ENCODE results near the gene IFT52. TPM values are rescaled to one million over a fixed set of nuclear protein-coding genes. Genes with fewer than 3 reads are reported as not detected.

The IFT52 gene
- polyA plus RNA-seq, 1 experiment: 47.4 TPM

DNA sequence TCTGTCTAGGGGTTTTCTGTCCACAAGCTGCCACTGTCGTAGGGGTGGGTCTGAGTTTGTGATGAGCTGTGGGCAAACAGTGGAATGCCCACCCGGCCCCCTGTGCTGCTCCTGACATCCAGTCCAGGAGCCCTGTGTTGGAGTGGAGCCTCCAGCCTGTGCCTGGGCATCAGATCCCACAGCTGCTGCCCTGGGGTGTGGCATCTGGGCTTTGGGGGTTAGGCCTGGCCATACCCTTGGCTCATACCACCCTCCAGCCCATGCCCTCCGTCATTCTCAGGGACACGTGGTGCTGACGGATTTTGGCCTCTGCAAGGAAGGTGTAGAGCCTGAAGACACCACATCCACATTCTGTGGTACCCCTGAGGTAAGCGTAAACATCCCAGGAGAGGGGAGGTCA is 19.0 kb upstream of the IFT52 start:
- H3K36me3 ChIP-seq (ENCODE audit: control insufficient read depth, insufficient read depth, low read length): no peaks in the 10 kb centered on the region
- ChIA-PET CTCF (interaction anchor here (0.9 to 1.4 kb wide), 3 partner anchors 20 to 121 kb away, joined by 3 read pairs; no protein-coding TSS in a partner anchor), POLR2A (no interaction called here)
- TF ChIP-seq, protein P1, sequence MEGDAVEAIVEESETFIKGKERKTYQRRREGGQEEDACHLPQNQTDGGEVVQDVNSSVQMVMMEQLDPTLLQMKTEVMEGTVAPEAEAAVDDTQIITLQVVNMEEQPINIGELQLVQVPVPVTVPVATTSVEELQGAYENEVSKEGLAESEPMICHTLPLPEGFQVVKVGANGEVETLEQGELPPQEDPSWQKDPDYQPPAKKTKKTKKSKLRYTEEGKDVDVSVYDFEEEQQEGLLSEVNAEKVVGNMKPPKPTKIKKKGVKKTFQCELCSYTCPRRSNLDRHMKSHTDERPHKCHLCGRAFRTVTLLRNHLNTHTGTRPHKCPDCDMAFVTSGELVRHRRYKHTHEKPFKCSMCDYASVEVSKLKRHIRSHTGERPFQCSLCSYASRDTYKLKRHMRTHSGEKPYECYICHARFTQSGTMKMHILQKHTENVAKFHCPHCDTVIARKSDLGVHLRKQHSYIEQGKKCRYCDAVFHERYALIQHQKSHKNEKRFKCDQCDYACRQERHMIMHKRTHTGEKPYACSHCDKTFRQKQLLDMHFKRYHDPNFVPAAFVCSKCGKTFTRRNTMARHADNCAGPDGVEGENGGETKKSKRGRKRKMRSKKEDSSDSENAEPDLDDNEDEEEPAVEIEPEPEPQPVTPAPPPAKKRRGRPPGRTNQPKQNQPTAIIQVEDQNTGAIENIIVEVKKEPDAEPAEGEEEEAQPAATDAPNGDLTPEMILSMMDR (IDR thresholded peaks at IDR 0.05; ENCODE audit: insufficient read depth, low read depth, low read length): no peak
- DNase-seq (ENCODE audit: low read depth): no peak
- no peaks in the 10 kb centered on the region for H3K27me3 ChIP-seq (ENCODE audit: control insufficient read depth, insufficient read depth, low read length)
- no peak overlapping the region for H3K4me3 ChIP-seq (ENCODE audit: low read depth, low read length)

DNA sequence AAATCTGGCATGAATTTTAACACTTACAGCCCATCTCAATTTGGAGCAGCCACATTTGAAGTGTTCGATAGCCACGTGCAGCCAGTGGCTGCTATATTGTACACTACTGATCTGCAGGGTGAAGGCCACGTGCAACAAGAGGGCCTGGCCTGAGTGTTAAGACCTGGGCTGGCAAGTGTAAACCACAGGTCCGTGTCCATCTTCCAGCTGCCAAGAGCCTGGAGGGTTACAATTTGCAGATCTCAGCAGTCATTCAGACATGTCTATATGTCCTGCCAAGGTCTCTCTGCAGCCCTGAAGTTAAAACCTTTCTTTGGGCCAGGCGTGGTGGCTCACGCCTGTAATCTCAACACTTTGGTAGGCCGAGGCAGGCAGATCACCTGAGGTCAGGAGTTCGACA is 17.8 kb upstream of the IFT52 start:
- POLR2A ChIA-PET: no interaction called here
- TF ChIP-seq, protein P1 (IDR thresholded peaks at IDR 0.05; ENCODE audit: insufficient read depth, low read depth, low read length): no peak

DNA sequence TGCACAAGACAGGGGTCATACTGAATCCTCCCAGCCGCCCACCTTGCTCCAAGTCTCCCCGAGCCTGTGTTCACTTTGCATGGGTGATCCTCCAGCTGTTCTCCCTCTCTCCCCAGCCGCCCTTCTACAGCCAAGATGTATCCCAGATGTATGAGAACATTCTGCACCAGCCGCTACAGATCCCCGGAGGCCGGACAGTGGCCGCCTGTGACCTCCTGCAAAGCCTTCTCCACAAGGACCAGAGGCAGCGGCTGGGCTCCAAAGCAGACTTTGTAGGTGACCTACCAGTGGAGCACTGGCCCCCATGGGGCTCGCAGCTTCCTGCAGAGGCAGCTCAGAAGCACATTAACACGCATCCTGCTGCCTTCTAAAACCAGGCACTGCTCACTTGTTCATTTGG is 14.6 kb upstream of the IFT52 start:
- Histone ChIP-seq H3K36me3 (ENCODE audit: control insufficient read depth, insufficient read depth, low read length) (no peaks in the 10 kb centered on the region), H3K4me3 (ENCODE audit: low read depth, low read length) (no peak overlapping the region), H3K27me3 (ENCODE audit: control insufficient read depth, insufficient read depth, low read length) (no peaks in the 10 kb centered on the region)
- CTCF ChIA-PET: interaction anchor here (1.7 to 2.0 kb wide), 2 partner anchors 38 to 116 kb away, joined by 4 to 5 read pairs; no protein-coding TSS in a partner anchor
- POLR2A ChIA-PET: no interaction called here
- TF ChIP-seq, protein P1 (IDR thresholded peaks at IDR 0.05; ENCODE audit: insufficient read depth, low read depth, low read length): no peak
- no peak for DNase-seq (ENCODE audit: low read depth)

More for the DNA sequence above, 17.8 kb upstream of the IFT52 start:
- no peak for DNase-seq (ENCODE audit: low read depth)
- CTCF ChIA-PET: interaction anchor here (1.3 kb wide), 1 partner anchor 35 kb away, joined by 4 read pairs; no protein-coding TSS in a partner anchor
- Histone ChIP-seq H3K27me3 (ENCODE audit: control insufficient read depth, insufficient read depth, low read length) (no peaks in the 10 kb centered on the region), H3K4me3 (ENCODE audit: low read depth, low read length) (no peak overlapping the region), H3K36me3 (ENCODE audit: control insufficient read depth, insufficient read depth, low read length) (no peaks in the 10 kb centered on the region)

DNA sequence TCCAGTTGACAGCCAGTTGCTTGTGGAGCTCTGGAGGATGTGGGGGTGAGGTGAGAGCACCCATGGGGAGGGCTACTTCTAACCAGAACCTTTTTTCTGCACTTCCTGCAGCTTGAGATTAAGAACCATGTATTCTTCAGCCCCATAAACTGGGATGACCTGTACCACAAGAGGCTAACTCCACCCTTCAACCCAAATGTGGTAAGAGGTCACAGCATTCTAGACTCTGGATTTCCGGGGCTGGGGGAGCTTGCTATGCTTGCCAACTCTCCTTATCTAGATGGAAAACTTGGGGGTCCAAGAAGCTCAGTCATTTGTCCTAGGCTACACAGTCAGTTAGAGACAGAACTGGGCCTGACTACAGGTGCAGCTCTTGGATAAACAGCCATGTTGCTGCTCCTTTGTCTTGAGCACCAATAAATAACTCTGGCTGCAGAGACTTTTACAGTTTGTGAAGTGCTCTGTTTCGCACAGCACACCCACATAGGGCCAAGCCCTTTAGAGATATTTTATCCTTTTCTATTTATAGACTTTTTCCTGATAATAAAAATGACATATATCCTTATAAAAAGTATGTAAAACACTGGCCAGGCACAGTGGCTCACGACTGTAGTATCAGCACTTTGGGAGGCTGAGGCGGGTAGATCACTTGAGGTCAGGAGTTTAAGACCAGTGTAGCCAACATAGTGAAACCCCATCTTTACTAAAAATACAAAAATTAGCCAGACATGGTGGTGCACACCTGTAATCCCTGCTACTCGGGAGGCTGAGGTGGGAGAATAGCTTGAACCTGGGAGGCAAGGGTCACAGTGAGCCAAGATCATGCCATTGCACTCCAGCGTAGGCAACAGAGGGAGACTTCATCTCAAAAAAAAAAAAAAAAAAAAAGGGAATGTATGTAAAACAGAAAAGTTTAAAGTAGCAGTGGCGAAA is 10.6 kb upstream of the IFT52 start:
- H3K4me3 ChIP-seq (ENCODE audit: low read depth, low read length): no peak overlapping the region
- no peak for DNase-seq (ENCODE audit: low read depth)
- no peaks in the 10 kb centered on the region for H3K36me3 ChIP-seq (ENCODE audit: control insufficient read depth, insufficient read depth, low read length)
- CTCF ChIA-PET: interaction anchor here (1.1 kb wide), 1 partner anchor 42 kb away, joined by 3 read pairs; no protein-coding TSS in a partner anchor
- no peaks in the 10 kb centered on the region for H3K27me3 ChIP-seq (ENCODE audit: control insufficient read depth, insufficient read depth, low read length)
- TF ChIP-seq, protein P1 (IDR thresholded peaks at IDR 0.05; ENCODE audit: insufficient read depth, low read depth, low read length): no peak
- POLR2A ChIA-PET: no interaction called here

DNA sequence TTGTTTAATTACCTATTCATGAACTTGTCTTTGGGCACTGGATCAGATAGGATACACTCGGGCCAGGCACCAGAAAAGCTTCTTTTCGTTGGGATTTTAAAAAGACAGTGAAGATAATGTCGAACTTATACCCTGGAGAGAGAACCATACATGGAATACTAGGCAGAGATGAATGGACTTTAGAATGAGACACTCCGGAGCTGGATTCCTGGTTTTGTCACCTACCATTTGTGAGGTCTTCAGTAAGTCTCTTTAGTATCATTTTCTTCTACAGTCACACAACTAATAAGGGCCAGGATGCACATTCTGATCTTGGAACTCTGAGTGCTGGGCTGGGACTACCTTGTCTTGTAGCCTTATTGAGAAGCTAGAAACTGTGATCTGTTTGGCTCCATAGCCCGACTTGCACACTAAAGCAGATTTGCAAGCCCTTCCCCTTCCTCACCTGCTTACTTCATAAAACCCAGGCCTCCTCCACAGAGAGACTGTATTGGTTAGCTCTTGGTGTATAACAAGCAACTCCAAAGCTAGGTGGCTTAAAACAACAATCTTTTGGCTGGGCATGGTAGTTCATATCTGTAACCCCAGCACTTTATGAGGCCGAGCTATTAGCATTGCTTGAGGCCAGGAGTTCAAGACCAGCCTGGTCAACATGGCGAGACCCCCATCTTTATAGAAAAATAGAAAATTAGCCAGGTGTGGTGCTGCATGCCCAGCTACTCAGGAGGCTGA is 7.4 kb upstream of the IFT52 start:
- H3K4me3 ChIP-seq (ENCODE audit: low read depth, low read length): no peak overlapping the region
- CTCF ChIA-PET: interaction anchor here (0.6 to 3.3 kb wide), 3 partner anchors 9 to 134 kb away, joined by 3 to 21 read pairs (median 4); no protein-coding TSS in a partner anchor
- H3K36me3 ChIP-seq (ENCODE audit: control insufficient read depth, insufficient read depth, low read length): no peaks in the 10 kb centered on the region
- DNase-seq (ENCODE audit: low read depth): no peak
- TF ChIP-seq, protein P1 (IDR thresholded peaks at IDR 0.05; ENCODE audit: insufficient read depth, low read depth, low read length): no peak
- H3K27me3 ChIP-seq (ENCODE audit: control insufficient read depth, insufficient read depth, low read length): no peaks in the 10 kb centered on the region
- POLR2A ChIA-PET: interaction anchor here (0.6 kb wide), 1 partner anchor 122 kb away, joined by 13 read pairs; no protein-coding TSS in a partner anchor
